ENCODE data around the gene NHP2. TPM values are rescaled to one million over a fixed set of nuclear protein-coding genes. Genes with fewer than 3 reads are reported as not detected.
A peak's percentile ranks its signal among the peaks of the same experiment; 100 is the strongest.

The NHP2 gene
- total RNA-seq, 1 experiment from 2014 or later, result 263 TPM

GRCh38 chr5:178149199-178149932 lies 4.3 kb downstream of the NHP2 start:
- peak overlapping the region; percentile 76 for H3K27ac Mint-ChIP-seq
- DNase-seq (ENCODE audit: low spot score), result no peak
- CTCF ChIA-PET, result interaction anchor here (0.7 to 10.7 kb wide), 6 partner anchors 23 to 72 kb away, joined by 3 to 131 read pairs (median 7); no protein-coding TSS in a partner anchor
- peak; percentile 11 for ATAC-seq
- H3K36me3 Mint-ChIP-seq, result peaks cover 65% of the 10 kb centered on the region
- POLR2A ChIA-PET, result interaction anchor here (0.6 to 2.1 kb wide), 8 partner anchors 12 to 414 kb away, joined by 3 to 5 read pairs (median 3); partner anchors contain the start of gene HNRNPAB
- H3K4me3 Mint-ChIP-seq, result no peak overlapping the region
- no peaks in the 10 kb centered on the region for H3K9me3 Mint-ChIP-seq
- peaks cover 14% of the 10 kb centered on the region for H3K4me1 Mint-ChIP-seq
- H3K27me3 Mint-ChIP-seq (ENCODE audit: low read depth), result no peaks in the 10 kb centered on the region
- 0 out of 2 replicates have a peak, but pooled peaks have one; percentile 23 for TF ChIP-seq ZNF671 (CRISPR knock-in tag; IDR thresholded peaks at IDR 0.05)
- TF ChIP-seq MYBL2 (CRISPR knock-in tag; IDR thresholded peaks at IDR 0.05), result no peak
- no peak for TF ChIP-seq ZNF281 (CRISPR knock-in tag; IDR thresholded peaks at IDR 0.05)
- TF ChIP-seq USF1 (CRISPR knock-in tag; IDR thresholded peaks at IDR 0.05), result 0 out of 2 replicates have a peak, but pooled peaks have one; percentile 17
- TF ChIP-seq EMX1 (CRISPR knock-in tag; IDR thresholded peaks at IDR 0.05), result peak; percentile 60; the same call in 1 of the 2 replicates

GRCh38 chr5:178147406-178147805 lies 6.3 kb downstream of the NHP2 start:
- DNase-seq (ENCODE audit: low spot score), result no peak
- ChIA-PET POLR2A (no interaction called here), CTCF (interaction anchor here (1.9 to 7.5 kb wide), 3 partner anchors 27 to 72 kb away, joined by 8 to 111 read pairs (median 24); no protein-coding TSS in a partner anchor)
- Mint-ChIP-seq H3K9me3 (no peaks in the 10 kb centered on the region), H3K27me3 (ENCODE audit: low read depth) (no peaks in the 10 kb centered on the region), H3K27ac (no peak overlapping the region; the same call in 1 of the 2 replicates), H3K4me3 (no peak overlapping the region), H3K4me1 (peaks cover 9% of the 10 kb centered on the region), H3K36me3 (peaks cover 82% of the 10 kb centered on the region)
- ATAC-seq, result no peak
- TF ChIP-seq HMGA2 (CRISPR knock-in tag; IDR thresholded peaks at IDR 0.05) (no peak), SMAD3 (CRISPR knock-in tag; IDR thresholded peaks at IDR 0.05; ENCODE audit: borderline replicate concordance) (no peak), ARID4B (CRISPR knock-in tag; IDR thresholded peaks at IDR 0.05; ENCODE audit: borderline replicate concordance) (no peak)

- Mint-ChIP-seq H3K27ac (peak overlapping the region; percentile 94), H3K4me1 (peaks cover 5% of the 10 kb centered on the region), H3K9me3 (no peaks in the 10 kb centered on the region), H3K4me3 (no peak overlapping the region), H3K36me3 (peaks cover 85% of the 10 kb centered on the region), H3K27me3 (ENCODE audit: low read depth) (no peaks in the 10 kb centered on the region)
- DNase-seq (ENCODE audit: low spot score) (peak; percentile 92), ATAC-seq (peak; percentile 86)
- CTCF ChIA-PET, result interaction anchor here (0.6 to 7.5 kb wide), 19 partner anchors 10 to 539 kb away, joined by 3 to 111 read pairs (median 5); no protein-coding TSS in a partner anchor
- POLR2A ChIA-PET, result interaction anchor here (0.6 to 1.5 kb wide), 7 partner anchors 11 to 1855 kb away, joined by 3 to 5 read pairs (median 4); partner anchors contain the start of gene HNRNPAB
- TF ChIP-seq ZNF281 (CRISPR knock-in tag; IDR thresholded peaks at IDR 0.05), result no peak
- no peak for TF ChIP-seq E2F5 (CRISPR knock-in tag; IDR thresholded peaks at IDR 0.05)
- TF ChIP-seq IRF1 (CRISPR knock-in tag; IDR thresholded peaks at IDR 0.05), result no peak
- TF ChIP-seq SOX15 (CRISPR knock-in tag; IDR thresholded peaks at IDR 0.05), result no peak
- no peak for TF ChIP-seq CREM (CRISPR knock-in tag; IDR thresholded peaks at IDR 0.05)
- TF ChIP-seq PREB (CRISPR knock-in tag; IDR thresholded peaks at IDR 0.05; ENCODE audit: borderline replicate concordance), result no peak
Measured at GRCh38 chr5:178145965-178146820, 7.5 kb downstream of the NHP2 start.
